Jurkat, Clone E6-1 (cell line): ENCODE results near the gene CISD3.

Source experiments
- DNase-seq: peaks from one replicate; pipeline ENCODE4 v3.0.0-alpha.2; 2011; ENCODE audit warnings: low read depth, low spot score
- H3K4me3 ChIP-seq: 2 replicates; pipeline ENCODE4 v1.5.1; 2011; ENCODE audit warnings: mild to moderate bottlenecking, low read length, control low read depth, moderate library complexity

Gene CISD3

DNA sequence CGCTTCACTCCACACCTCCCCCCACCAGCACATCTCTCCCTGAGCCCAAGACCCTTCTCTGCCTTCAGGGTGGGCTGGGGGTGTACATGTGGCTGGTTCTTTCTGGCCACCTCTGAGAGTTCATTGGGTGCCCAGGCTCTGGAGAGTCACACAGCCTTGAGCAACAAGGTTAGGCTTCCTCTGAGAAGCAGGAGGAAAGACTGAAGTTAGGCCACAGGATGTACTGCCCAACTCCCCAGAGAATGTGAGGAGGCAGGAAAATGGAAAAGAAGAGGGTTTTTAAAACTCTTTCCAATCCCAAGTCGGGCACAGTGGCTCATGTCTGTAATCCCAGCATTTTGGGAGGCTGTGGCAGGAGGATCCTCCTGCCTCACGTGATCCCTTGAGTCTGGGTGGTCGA lies 10.7 kb downstream of the CISD3 start:
- no peak for DNase-seq
- H3K4me3 ChIP-seq, result no peak overlapping the region

DNA sequence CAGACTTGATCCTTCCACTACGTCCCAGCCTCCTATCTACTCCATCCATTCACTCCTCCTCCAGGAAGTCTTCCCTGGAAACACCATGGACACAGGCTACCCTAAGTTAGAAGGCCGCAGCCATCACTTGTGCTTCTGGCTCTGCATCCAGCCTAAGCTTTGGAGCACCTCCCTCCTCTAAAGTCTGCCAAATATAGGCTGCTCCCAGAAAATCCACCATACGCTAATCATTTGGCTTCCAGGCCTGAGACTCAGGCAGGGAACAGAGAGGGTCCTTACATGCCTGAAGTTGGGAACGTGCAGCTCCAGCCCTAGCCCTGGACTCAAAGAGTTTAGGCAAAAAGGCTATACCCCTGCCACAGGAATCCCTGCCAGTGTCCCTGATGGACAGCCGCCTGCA lies 11.3 kb downstream of the CISD3 start:
- H3K4me3 ChIP-seq, result no peak overlapping the region
- DNase-seq, result no peak

DNA sequence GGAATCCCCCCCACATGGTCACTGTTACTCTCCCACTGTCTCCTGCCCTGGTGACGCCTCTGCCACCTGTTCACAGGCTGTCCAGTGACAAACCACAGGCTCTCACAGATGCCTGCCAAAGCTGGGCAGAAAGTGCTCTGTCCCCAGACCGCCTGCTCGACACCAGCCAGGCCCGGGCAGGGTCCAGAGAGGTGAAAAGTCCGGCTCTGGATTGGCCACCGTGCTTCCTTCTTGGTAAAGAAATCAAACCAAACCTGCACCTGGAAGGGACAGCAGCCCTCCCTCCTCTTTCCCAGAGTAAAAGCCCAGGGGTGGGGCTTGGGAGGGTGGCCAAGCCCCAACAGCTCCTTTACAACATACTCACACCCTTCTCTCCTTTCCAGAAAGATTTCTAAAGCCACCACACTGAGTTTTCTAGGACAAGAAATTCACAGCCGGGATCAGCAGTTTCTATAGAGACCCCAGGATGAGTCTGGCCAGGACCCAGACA lies 11.8 kb downstream of the CISD3 start:
- DNase-seq, result no peak

DNA sequence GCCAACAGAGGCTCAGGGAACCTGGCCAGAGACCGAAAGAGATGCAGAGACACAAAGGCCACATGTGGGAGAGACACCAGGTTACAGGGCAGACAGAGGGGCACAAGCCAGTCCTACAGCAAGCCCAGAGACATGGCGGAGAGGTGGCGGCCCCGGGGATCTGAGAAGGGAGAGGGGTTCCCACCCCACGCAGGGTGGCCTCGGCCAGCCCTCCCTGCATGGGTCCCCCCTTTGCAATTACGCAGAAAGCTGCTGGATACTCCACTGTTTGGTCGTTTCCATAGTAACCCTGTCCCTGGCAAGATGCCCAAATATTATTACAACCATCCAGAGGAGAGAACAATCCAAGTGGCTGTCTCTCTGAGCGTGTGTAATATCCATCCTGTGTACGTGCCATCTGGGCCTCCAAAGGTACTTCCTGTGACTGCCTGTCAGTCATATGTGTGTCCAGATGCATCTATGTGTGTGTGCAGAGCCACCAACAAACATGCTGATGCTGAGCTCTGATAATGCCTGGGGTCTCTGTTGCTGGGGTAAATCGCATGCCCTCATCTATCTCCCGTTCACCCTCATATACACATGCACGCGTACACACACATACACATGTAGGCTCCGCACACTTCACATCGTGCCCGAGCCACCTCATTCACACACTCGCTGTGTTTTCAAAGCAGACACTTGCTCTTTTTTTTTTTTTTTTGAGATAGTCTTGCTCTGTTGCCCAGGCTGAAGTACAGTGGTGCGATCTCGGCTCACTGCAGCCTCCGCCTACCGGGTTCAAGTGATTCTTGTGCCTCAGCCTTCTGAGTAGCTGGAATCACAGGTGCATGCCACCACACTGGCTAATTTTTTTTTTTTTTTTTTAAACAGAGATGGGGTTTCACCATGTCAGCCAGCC lies 12.5 kb downstream of the CISD3 start:
- DNase-seq, result no peak
- no peak overlapping the region for H3K4me3 ChIP-seq

More for the DNA sequence above, 11.8 kb downstream of the CISD3 start:
- no peak overlapping the region for H3K4me3 ChIP-seq

DNA sequence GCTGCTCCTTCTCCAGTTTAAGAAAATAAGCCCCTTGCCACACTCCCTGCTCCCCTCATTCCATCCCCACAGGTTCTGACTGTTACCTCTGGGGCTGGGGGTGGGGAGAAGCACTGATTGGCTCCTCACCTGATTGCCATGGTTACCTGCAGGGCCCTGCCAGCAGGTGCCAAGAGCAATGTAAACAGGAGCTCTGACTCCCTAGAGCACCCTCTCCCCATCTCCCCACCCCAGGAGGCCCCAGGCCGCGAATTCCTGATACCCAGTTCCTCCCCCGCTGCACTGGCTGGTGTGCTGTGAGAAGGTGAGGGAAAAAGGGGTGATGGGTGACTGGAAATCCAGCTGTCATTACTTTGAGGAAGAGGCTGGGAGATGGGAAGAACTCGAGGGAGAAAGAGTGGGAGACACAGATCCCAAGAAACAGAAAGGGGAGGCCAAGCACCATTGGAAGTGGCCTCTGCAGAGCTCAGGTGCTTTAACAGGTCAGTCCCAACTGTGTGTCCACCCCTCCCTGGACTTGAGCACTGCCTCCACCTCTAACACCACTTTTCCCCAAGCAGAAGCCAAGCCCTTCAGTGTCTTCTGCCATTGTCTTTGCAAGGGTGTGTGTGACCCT lies 13.5 kb downstream of the CISD3 start:
- no peak for DNase-seq
- no peak overlapping the region for H3K4me3 ChIP-seq

DNA sequence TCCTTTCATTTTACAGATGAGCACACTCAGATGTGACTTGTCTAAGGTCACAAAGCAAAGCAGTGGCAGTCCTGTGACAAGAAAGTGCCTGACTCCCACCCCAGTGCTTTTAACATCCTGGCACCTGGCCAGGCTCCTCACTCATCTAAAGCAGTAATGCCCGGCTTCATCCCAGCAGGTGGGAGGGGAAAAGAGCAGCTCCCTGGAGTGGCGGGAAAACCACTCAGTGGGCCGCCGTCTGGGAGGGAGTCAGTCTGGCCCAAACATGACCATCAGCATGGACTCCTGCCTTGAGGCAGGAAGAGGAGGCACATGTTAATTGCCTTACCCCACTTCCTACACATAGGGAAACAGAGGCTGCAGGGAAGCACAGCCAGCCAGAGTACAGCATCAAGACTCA lies 15.4 kb downstream of the CISD3 start:
- H3K4me3 ChIP-seq, result no peak overlapping the region
- no peak for DNase-seq

DNA sequence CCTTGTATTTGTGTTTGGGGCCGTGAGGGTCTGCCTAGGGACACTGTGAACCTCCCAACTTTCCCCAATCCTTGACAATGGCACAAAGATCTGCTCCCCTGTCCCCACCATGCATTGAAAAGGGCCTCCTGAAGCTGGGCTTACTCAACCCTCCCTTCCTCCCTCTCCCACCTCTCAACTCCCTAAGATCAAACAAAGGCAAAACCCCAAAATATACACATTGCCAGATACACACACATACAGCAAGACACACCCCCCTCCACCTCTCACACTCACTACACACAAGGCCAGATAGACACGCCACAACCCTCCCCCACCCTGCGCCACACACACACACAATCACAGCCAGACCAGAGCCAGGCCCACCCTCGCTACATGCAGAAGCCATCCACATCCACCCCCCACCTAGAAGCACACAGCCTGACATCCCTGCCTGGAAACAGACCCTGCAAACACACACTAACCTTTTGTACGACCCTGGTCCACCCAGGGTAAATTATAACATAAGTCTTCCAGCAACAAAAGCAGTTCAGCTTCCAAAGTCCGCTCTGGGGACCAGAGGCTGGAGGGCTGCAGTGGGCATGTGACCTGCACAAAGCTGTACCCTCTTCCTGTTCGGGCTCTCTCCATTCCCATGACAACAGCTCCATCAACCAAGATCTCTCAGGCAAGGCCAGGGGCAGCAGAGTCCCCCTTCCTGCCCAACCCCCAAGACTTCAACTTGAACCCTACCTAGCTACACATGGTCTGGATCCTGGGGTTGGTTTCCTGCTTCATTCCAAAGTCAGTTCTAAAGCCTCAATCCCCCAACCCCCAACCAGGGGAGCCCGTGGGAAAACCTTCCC lies 16.1 kb downstream of the CISD3 start:
- peak overlapping the region; percentile 88 for H3K4me3 ChIP-seq
- no peak for DNase-seq

DNA sequence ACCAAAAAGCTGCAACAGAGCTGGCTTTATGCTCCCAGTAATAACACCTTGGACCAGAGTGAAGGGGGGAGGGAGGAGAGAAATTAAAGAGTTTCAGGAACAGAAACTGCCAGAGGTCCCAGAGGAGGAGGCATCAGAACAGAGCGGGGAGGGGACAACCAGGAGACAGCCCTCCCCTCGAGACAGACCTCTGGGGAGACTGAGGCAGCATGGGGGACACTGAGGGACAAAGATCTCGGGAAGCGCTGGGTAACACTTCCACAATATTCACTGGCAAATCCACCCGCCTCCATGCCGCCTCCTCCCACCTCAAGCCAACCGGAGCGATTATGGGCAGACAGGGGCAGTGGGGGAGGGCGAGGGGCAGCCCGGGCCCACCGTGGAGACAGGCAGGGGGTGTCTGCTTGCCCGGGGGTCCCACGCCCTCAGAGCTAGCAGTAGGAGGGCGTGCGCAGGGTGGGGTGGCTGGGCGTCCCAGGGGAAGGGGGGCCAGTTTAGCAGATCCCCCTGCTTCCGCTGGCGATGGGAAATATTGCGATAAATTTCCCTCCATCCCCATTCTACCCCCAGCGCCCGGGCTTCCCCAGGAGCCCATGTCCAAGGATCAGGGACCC lies 16.8 kb downstream of the CISD3 start:
- peak overlapping the region; percentile 88 for H3K4me3 ChIP-seq
- DNase-seq, result no peak

DNA sequence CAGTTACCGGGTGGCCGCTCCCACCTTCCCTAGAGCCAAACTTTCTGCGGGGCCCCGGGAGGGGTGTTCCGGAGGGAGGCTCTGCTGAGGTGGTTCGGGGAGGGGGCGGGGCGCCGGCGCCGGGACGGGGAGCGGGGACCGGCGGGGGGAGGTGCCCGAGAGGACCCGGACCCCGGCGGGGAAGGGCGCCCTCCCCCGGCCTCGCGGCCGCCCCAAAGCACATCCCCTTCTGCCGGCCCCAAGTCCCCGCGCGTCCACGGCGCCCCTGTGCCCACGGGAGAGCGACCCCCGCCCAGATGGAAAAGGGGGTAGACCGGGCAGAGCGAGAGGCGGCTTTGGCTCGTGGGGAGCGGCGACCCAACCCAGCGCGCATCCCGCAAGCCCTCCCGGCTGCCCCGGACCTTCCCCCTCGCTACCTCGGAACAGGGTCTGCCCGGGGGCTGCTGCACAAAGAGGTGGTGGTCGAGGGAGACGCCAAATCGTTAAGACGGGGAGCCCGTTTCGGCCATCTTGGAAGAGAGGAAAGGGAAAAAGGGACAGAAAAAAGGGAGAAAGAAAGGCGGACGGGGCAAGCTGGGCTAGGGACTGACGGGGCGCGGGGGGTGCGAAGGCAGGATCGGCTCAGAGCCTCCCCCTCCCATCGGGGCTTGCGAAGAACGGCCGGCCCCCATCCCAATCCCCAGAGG lies 17.5 kb downstream of the CISD3 start:
- DNase-seq, result no peak
- peak overlapping the region; percentile 88 for H3K4me3 ChIP-seq

DNA sequence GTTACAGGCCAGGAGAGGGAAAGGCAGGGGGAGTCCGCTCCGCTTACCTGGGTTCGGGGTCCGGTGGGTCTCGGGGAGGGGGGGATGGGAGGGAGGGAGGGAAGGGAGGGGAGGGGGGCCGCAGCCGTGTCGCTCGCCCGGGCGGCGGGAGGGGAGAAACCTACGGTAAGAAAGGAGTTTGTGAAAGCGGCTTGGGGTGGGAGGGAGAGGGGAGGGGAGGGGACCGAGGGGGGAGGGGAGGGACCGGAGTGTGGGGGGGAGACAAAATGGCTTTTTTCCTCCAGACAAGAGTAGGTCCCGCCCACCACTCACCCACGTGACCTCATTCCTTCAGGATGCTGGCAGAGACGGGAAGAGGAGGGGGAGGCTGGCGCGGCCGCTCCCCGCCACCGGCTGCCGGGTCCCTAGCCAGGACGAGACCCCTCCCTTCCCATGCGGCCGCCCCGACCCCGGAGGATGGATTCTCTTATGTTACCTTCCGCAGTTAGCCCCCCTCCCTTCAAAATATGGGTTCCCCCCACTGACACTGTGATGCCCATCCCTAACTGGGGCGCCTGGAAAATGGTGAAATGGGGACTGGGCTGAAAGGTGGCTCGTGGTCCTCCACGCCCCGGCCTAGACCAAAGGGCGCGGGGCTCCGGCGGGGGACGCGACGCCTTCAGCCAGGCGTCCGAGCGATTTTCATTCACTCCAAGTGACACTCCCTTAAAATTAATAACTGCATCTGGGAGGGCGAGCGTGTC lies 18.2 kb downstream of the CISD3 start, which contains the start of gene PCGF2:
Gene PCGF2, minus strand, starts transcription at position 188 of the 743 bp plus-strand sequence. CDS start 7,934 bp downstream, outside the sequence.
- peak within 1 kb of the TSS; percentile 88 for H3K4me3 ChIP-seq
- DNase-seq, result peak; percentile 68

DNA sequence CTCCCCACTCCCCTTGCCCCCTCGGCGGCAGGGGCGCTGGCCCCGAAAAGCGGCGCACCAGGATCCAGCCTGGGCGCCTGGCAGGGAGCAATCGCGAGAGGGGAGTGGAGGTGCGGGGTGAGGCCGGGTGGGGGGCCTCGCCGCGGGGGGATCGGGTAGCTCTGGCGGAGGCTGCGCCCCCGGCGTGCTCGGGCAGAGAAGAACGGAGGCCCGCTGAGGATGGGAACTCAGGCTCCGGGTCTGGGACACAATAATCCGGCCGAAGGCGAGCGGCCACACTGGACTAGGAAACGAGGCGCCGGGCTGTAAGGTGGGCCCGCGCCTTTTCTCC lies 18.7 kb downstream of the CISD3 start:
- no peak for DNase-seq
- H3K4me3 ChIP-seq, result no peak overlapping the region

DNA sequence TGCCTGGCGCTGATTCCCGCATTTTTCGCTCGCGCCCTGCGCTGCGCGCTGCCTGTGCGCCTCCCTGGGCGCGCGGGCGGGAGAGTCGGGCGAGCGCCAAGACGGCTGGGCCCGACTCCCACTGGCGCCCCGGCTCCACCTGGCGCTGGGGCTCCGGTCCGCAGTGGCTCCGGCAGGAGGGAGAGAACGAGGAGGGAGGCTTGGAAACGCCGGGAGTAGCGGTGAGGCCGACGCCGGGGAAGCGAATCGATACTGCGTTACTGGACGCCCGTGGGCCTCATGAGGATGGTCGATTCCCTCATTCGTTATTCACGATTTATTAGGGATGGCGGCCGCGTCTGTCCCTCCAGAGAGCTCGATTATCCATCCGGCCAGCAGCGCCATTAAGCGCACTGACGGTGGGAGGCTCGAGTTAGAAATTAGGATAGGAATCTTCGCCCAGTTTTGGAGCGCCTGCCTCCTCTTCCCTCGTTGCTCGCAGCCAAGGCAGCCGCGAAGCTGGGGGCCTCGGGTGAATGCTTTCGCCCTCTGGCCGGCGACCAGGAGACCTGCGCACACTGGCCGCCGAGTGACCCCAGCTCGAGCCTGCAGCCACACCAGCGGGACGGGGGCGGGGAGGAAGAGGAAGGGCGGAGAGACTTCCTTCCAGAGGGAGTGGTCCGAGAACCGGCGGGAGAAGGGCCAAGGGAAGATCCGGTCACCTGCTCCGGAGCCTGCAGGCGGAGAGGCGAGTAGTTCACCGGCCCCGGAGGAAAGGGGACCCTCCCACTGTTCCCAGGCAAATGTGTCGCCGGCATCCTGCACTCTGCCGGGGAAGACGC lies 19.3 kb downstream of the CISD3 start:
- no peak for DNase-seq

DNA sequence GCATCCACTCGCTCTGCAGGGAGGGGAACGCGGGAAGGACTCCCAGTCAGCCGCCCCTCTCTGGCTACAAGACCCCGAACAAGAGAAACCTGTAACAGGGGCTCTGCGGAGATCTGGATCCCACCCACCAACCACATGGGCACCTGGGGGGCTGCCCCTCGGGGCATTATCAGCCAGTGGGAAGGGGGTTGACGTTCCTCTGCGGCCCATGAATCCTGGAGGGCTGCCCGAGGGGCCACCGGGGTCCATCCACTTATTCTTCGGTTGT lies 19.8 kb downstream of the CISD3 start:
- no peak for DNase-seq
- H3K4me3 ChIP-seq, result no peak overlapping the region

More for the DNA sequence above, 19.3 kb downstream of the CISD3 start:
- H3K4me3 ChIP-seq, result no peak overlapping the region

DNA sequence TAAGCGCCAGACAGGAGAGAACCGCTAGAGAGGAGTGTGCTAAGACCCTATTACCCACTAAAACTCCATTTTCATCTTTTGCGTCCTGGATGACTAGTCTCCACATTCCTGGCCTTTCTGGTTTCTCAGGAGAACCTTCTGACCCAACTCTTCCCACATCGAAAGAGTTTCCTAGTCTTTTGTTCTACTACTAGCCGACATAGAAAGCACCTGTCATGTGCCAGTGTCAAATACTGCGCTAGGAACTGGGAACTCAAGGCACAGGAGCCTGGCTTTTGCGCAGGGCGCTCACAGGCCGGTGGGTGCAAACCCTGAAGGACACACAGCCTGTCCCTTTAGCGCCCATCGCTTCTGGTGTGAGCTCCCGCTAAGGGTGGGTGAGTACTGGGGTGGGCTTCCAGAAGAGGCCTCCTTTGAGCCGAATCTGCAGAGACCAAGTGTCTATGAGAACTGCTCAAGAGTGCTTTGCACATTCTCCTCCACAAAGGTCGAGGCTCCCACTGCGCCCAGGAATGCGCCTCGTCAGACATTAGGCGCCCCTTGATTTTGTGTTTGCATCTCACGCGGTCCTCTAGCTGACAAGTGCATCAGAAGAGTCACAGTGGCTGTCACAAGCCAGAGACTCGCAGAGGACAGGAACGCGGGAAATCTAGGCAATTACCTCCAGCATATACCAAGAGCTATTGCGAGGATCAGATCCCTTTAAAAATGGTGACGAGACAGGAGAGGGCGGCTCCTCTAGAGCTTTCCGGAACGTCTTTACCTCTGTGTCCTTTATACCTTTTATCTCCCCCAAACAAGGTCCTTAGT lies 20.4 kb downstream of the CISD3 start:
- peak overlapping the region; percentile 69 for H3K4me3 ChIP-seq
- no peak for DNase-seq

DNA sequence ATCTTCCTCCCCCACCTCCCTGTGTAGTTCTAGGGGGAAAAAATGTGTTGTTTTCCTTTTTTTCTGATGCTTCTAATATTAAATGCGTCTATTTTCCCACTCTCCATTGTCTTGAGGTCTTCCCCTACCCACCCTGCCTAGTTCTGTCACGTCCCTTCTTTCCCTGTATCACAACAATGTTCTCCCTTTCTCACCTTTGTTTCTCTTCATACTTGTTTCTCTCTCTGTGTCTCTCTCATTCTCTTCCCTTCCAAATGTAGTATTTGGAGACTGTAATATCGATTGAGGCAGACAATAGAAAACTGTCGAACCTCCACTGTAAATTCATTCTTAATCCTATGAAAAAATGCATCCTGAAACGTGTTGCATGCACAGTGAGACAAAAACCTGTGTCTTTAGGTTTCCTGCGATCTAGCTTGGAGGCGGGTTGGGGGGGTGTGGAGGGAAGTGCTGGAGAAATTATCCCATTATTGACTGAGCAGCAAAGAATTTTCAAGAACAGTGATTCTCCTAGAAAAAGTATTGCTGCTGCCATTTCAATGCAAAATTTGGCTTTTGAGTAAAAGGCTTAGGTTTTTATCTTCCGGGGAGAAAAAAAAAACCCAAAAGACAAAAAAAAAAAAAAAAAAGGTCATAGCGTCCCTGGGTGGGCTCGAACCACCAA lies 21.1 kb downstream of the CISD3 start:
- no peak for DNase-seq
- peak overlapping the region; percentile 69 for H3K4me3 ChIP-seq

DNA sequence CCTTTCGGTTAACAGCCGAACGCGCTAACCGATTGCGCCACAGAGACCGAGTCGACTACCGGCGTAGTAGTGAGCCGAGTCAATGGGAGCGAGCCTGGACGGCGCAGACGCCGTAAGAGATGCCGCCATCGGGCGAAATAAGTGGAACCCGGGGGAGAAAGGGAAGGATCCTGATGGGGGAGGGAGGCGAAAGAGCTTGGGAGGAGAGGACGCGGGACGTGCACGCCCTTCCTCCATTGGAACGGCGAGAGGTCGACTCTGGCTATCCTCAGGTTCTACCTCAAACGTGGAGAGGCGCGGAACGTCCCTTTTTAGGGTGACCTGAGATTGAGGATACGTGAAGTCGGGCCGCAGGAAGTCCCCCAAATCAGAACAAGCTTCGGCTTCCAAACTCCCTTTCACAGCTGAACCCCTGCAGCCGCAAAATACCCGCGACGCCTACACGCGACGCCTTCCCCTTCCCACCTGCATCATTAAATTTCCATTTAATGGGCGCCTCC lies 21.7 kb downstream of the CISD3 start:
- peak; percentile 77 for DNase-seq
- peak overlapping the region; percentile 69 for H3K4me3 ChIP-seq
